Esophagus (tissue), 2 donors: ENCODE results near the gene AKT1S1. TPM values are rescaled to one million over a fixed set of nuclear protein-coding genes. Genes with fewer than 3 reads are reported as not detected.

Experiments
- H3K27ac ChIP-seq, 2 donors: one replicate each; pipeline ENCODE4 v1.5.1; 2013; ENCODE audit warnings: low read depth in 2 of 2, mild to moderate bottlenecking in 2 of 2, inconsistent platforms in 1 of 2, low read length in 1 of 2, moderate library complexity in 1 of 2
- H3K27me3 ChIP-seq, 2 donors: one replicate each; pipeline ENCODE4 v1.6.1; 2013; ENCODE audit warnings: low read length in 2 of 2, control low read depth in 1 of 2, mild to moderate bottlenecking in 1 of 2; ENCODE audit not compliant: insufficient read depth in 2 of 2, control insufficient read depth in 1 of 2
- H3K36me3 ChIP-seq, 2 donors: one replicate each; pipeline ENCODE4 v1.6.1; 2013; ENCODE audit warnings: low read length in 1 of 2; ENCODE audit not compliant: control insufficient read depth in 2 of 2, insufficient read depth in 2 of 2
- H3K4me1 ChIP-seq, 2 donors: one replicate each; pipeline ENCODE4 v1.6.1; 2013; ENCODE audit warnings: low read length in 1 of 2; ENCODE audit not compliant: control insufficient read depth in 2 of 2, insufficient read depth in 2 of 2
- H3K4me3 ChIP-seq, 2 donors: one replicate each; pipeline ENCODE4 v1.5.1; 2013; ENCODE audit warnings: low read length in 2 of 2, mild to moderate bottlenecking in 2 of 2, low read depth in 1 of 2, moderate library complexity in 1 of 2
- H3K9me3 ChIP-seq, 2 donors: one replicate each; pipeline ENCODE4 v1.6.1; 2013; ENCODE audit warnings: mild to moderate bottlenecking in 2 of 2, low read depth in 1 of 2, low read length in 1 of 2, moderate library complexity in 1 of 2; ENCODE audit not compliant: control insufficient read depth in 2 of 2, insufficient read depth in 1 of 2
- WGBS, 2 donors: extraction: QIAGEN DNeasy Blood & Tissue Kit; methylation state at CpG; one replicate each; pipeline ENCODE4 v1.1.7; 2013; 5-methylcytosine and 5-hydroxymethylcytosine counted together
- polyA plus RNA-seq, 2 donors: library from polyadenylated mRNA; stranded (reverse); fragments of 200-250 nt; gene quantifications; one replicate each; pipeline ENCODE4 v1.2.3, GENCODE V29; 2013
- donor health status: healthy with polysubstance abuse.
- donor health status: Bipolar disorder and iron deficiency.

Gene AKT1S1
- polyA plus RNA-seq, 2 donors: 33.8 to 46.9 TPM

GRCh38 chr19:49907745-49908446 lies 30.7 kb upstream of the AKT1S1 start:
- Histone ChIP-seq H3K27ac (no peak overlapping the region), H3K27me3 (no peaks in the 10 kb centered on the region), H3K4me1 (no peaks in the 10 kb centered on the region), H3K36me3 (peaks cover 0 to 30% of the 10 kb centered on the region in 2 donors), H3K9me3 (no peaks in the 10 kb centered on the region), H3K4me3 (no peak overlapping the region)
- 86 to 93% methylated on average over 23 of the region's 23 CpGs for WGBS, 2 donors

GRCh38 chr19:49906879-49907564 lies 29.9 kb upstream of the AKT1S1 start:
- H3K9me3 ChIP-seq: no peaks in the 10 kb centered on the region
- no peaks in the 10 kb centered on the region for H3K27me3 ChIP-seq
- no peaks in the 10 kb centered on the region for H3K4me1 ChIP-seq
- H3K36me3 ChIP-seq: peaks cover 0 to 24% of the 10 kb centered on the region in 2 donors
- H3K27ac ChIP-seq: no peak overlapping the region
- no peak overlapping the region for H3K4me3 ChIP-seq
- WGBS, 2 donors: 91% methylated on average over 16 of the region's 16 CpGs

- H3K4me1 ChIP-seq: no peaks in the 10 kb centered on the region
- 57 to 59% methylated on average over 6 of the region's 6 CpGs for WGBS, 2 donors
- H3K27ac ChIP-seq: no peak overlapping the region
- no peak overlapping the region for H3K4me3 ChIP-seq
- H3K9me3 ChIP-seq: no peaks in the 10 kb centered on the region
- peaks cover 0 to 21% of the 10 kb centered on the region in 2 donors for H3K36me3 ChIP-seq
- no peaks in the 10 kb centered on the region for H3K27me3 ChIP-seq
Observed at GRCh38 chr19:49904136-49904535, 27.0 kb upstream of the AKT1S1 start.

- peak within 1 kb of the TSS; percentile 41 to 47 for H3K27ac ChIP-seq
- no peaks in the 10 kb centered on the region for H3K4me1 ChIP-seq
- no peak within 1 kb of the TSS for H3K4me3 ChIP-seq
- 30 to 39% methylated on average over 19 to 20 of the region's 20 CpGs for WGBS, 2 donors
- no peaks in the 10 kb centered on the region for H3K36me3 ChIP-seq
- H3K9me3 ChIP-seq: peaks cover 0 to 2% of the 10 kb centered on the region in 2 donors
- no peaks in the 10 kb centered on the region for H3K27me3 ChIP-seq
Observed at GRCh38 chr19:49896863-49897621, 19.9 kb upstream of the AKT1S1 start, which contains the start of gene IL4I1. IL4I1 (minus strand) TSS chr19:49896887; CDS start chr19:49896160, 727 bp downstream.

GRCh38 chr19:49895566-49896297 lies 18.6 kb upstream of the AKT1S1 start:
- Histone ChIP-seq H3K4me3 (no peak overlapping the region), H3K9me3 (peaks cover 0 to 2% of the 10 kb centered on the region in 2 donors), H3K36me3 (no peaks in the 10 kb centered on the region), H3K27me3 (no peaks in the 10 kb centered on the region), H3K27ac (no peak overlapping the region), H3K4me1 (no peaks in the 10 kb centered on the region)
- 64 to 69% methylated on average over 17 of the region's 17 CpGs for WGBS, 2 donors

GRCh38 chr19:49894879-49895565 lies 17.9 kb upstream of the AKT1S1 start:
- Histone ChIP-seq H3K27ac (no peak overlapping the region), H3K36me3 (no peaks in the 10 kb centered on the region), H3K4me1 (peaks cover 0 to 4% of the 10 kb centered on the region in 2 donors), H3K27me3 (no peaks in the 10 kb centered on the region), H3K9me3 (peaks cover 0 to 2% of the 10 kb centered on the region in 2 donors), H3K4me3 (no peak overlapping the region)
- 75 to 77% methylated on average over 17 of the region's 17 CpGs for WGBS, 2 donors

- H3K27me3 ChIP-seq: no peaks in the 10 kb centered on the region
- WGBS, 2 donors: 91 to 94% methylated on average over 18 of the region's 18 CpGs
- no peak overlapping the region for H3K4me3 ChIP-seq
- H3K4me1 ChIP-seq: peaks cover 0 to 6% of the 10 kb centered on the region in 2 donors
- H3K27ac ChIP-seq: no peak overlapping the region
- peaks cover 0 to 2% of the 10 kb centered on the region in 2 donors for H3K36me3 ChIP-seq
- H3K9me3 ChIP-seq: peaks cover 0 to 2% of the 10 kb centered on the region in 2 donors
Observed at GRCh38 chr19:49894011-49894664, 17.0 kb upstream of the AKT1S1 start.

GRCh38 chr19:49892716-49893115 lies 15.6 kb upstream of the AKT1S1 start:
- 87 to 88% methylated on average over 1 of the region's 1 CpG for WGBS, 2 donors
- H3K27me3 ChIP-seq: no peaks in the 10 kb centered on the region
- peaks cover 0 to 6% of the 10 kb centered on the region in 2 donors for H3K4me1 ChIP-seq
- peaks cover 0 to 5% of the 10 kb centered on the region in 2 donors for H3K36me3 ChIP-seq
- H3K27ac ChIP-seq: no peak overlapping the region
- H3K4me3 ChIP-seq: no peak overlapping the region
- H3K9me3 ChIP-seq: peaks cover 0 to 2% of the 10 kb centered on the region in 2 donors
